ENCODE results near the gene ECE2.

The ECE2 gene

DNA sequence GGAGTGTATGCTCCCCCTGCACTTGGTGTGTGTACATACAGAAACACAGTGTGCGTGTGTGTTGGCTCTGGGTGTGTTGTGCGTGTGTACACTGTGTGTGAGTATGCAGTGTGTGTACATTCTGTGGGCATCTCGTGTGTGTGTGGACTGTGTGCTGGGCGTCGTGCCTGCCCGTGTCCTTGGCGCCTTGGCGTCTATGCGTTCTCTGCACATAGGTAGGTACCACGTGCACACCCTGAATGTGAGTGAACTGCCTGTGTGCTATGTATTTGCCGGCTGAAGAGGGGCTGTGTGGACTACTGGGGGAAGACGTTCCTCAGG, 481 bp upstream of the ECE2 start:
- DNase-seq, result no peak

DNA sequence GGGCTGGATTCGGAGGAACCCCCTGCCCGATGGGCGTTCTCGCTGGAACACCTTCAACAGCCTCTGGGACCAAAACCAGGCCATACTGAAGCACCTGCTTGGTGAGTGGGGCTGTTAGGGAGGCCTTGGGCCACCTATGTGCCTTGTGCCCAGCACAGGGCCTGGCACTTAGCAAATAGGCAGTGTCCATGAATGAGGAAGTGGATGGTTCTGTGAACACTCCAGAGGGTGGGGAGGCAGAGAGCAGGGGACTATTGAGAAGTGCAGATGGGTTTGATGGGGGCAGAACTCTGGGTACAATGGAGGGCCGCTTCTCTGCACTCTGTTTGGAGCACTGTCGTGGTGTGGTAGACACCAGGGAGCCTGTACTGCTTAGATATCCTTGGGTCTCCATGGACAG, 1.5 kb downstream of the ECE2 start:
- DNase-seq, result no peak

DNA sequence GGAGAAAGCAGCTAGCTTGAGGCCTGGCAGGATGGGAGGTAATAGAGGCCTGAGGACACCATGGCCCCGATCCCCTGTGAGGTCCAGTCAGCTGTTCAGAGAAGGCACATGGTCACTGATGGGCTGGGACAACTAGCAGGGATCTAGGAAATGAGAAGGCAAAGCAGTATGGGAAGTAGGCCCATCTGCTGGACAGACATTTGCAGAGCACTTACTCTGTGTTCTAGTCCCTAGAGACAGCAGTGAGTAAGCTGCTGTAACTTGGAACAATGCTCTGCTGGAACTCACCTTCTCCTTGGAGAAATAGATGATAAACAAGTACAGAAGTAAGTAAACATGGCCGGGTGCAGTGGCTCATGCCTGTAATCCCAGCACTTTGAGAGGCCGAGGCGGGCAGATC, 7.1 kb downstream of the ECE2 start:
- no peak for DNase-seq

DNA sequence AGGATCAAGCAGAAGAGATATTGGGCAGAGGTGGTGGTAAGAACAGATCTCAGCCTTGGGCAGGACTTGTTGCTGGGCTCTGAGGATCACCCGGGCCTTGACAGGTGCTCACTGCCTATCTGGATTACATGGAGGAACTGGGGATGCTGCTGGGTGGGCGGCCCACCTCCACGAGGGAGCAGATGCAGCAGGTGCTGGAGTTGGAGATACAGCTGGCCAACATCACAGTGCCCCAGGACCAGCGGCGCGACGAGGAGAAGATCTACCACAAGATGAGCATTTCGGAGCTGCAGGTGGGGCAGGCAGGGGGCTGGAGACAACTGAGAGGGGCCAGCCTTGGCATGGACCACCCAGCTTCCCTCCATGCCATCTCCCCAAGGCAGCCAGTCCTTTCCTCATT, 7.9 kb downstream of the ECE2 start:
- DNase-seq, result no peak

DNA sequence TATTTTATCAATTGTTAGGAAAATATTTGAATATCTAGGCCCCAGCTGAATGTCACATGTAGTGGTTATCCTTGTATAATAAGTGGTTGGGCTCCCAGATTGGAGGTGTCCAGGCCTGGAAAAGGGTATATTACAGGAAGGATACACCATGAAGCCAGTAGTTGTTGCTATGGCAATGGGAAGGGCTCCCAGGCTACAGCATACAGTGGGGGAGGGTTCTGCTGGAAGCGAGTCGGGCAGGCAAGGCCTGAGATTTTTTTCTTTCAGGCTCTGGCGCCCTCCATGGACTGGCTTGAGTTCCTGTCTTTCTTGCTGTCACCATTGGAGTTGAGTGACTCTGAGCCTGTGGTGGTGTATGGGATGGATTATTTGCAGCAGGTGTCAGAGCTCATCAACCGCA, 8.9 kb downstream of the ECE2 start:
- DNase-seq, result peak; percentile 28 to 48

DNA sequence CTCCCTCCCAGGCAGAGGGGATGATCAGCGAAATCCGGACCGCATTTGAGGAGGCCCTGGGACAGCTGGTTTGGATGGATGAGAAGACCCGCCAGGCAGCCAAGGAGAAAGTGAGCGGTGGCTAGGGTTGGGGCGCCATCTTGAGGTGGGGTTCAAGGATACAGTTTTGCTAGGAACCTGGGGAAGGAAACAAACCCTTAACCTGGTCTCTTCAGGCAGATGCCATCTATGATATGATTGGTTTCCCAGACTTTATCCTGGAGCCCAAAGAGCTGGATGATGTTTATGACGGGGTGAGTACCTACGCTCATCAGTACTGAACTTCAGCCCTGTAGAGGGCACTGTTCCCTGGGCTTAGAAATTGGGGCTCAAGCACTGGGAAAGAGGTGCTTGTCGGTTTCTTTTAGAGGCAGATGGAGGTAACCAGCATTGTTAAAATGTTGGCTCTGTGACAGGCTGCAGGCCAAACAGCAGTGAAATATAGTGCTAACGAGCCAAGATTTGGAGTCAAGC, 13.7 kb downstream of the ECE2 start:
- DNase-seq, result peak; percentile 9 to 43

DNA sequence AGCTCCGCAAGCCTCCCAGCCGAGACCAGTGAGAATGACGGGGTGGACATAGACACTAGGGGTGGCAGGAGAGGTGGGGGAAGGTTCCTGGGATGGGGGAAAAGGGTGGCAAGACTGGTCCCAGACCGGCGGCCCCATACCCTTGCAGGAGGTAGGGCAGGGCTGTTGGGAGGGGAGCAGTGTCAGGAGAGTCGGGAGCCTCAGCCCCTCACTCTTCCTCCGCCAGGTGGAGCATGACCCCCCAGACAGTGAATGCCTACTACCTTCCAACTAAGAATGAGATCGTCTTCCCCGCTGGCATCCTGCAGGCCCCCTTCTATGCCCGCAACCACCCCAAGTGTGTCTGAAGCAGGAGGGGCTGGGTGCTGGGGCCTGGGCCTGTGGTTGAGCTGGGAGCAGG, 14.5 kb downstream of the ECE2 start:
- DNase-seq, result no peak

GRCh38 chr3:184291044-184291737, 15.4 kb downstream of the ECE2 start:
- no peak for DNase-seq

- DNase-seq, result no peak
Measured at GRCh38 chr3:184291738-184292445, 16.1 kb downstream of the ECE2 start.

GRCh38 chr3:184295771-184296170, 19.9 kb downstream of the ECE2 start:
- no peak for DNase-seq

DNA sequence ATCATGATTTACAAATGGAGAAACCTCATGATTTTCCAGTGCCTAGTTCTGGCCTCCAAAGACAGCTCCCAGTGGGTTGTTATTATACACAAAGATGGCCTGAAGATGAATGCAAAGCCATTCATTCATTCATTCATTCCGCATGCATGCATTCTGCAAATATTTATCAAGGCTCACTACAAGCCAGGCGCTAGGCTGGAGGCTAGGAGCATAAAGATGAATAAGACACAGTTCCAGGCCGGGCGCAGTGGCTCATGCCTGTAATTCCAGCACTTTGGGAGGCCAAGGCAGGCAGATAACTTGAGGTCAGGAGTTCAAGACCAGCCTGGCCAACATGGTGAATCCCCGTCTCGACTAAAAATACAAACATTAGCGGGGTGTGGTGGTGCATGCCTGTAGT, 20.8 kb downstream of the ECE2 start:
- DNase-seq, result no peak

- peak; percentile 94 to 97 for DNase-seq
Measured at GRCh38 chr3:184298759-184299487, 23.1 kb downstream of the ECE2 start, which contains the start of gene PSMD2. Gene PSMD2, plus strand, starts transcription at chr3:184299241. Its CDS starts 26 bp downstream, at chr3:184299267.

GRCh38 chr3:184299488-184300377, 23.9 kb downstream of the ECE2 start:
- DNase-seq, result no peak

DNA sequence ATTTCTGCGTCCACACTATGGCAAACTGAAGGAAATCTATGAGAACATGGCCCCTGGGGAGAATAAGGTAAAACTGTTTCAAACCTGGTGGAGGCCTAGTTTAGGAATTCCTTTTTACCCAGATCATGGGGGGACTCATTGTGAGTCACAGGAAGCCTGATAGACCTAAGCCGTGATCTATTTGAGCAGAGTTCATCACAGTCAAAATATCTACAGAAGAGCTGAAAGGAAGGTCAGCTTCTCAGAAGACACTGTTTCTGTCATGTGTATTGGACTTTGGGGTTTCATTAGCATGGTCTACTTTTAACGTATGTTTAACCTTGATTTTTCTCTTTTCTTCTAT, 24.5 kb downstream of the ECE2 start:
- DNase-seq, result no peak

- no peak for DNase-seq
Measured at GRCh38 chr3:184305577-184305976, 29.8 kb downstream of the ECE2 start.

DNA sequence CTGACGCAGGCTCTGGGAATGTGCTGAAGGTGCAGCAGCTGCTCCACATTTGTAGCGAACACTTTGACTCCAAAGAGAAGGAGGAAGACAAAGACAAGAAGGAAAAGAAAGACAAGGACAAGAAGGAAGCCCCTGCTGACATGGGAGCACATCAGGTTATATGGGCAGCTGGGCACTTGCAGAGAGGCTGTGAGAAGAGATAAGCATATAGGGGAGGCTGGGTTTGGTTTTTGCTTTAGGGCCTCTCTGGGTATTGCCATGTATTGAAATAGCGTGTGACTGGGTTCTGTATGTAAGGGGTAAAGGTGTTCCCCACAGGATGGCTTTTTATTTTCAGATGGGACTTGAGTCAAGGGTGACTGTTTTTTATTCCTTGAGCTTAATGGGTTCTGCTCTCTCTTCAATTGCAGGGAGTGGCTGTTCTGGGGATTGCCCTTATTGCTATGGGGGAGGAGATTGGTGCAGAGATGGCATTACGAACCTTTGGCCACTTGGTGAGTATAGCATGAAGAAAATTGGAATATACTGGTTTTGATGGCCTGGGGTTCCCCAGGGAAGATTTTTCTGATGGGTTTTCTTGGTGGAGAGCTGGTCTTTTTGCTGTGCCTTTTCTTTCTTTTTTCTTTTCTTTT, 30.6 kb downstream of the ECE2 start:
- DNase-seq, result no peak

GRCh38 chr3:184307915-184308314, 32.1 kb downstream of the ECE2 start:
- DNase-seq, result no peak

- no peak for DNase-seq
Measured at GRCh38 chr3:184308744-184309143, 32.9 kb downstream of the ECE2 start.

DNA sequence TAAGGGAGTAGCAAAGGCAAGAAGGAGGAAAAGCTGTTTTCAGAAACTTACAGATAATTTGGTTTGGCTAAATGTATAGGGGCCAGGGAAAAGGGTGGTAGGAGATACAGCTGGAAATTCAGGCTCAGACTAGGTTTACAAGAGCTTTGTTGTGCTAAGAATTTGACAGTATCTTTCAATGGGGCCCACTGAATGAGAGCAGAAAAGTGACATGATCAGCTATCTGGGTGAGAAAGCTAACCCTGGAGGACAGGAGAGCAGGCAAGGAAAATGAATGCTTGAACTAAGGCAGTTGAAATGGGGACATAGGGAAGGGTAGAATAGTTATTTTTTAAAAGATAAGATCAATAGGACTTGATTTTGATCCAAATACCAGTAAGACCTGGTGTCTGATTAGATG, 35.8 kb downstream of the ECE2 start:
- DNase-seq, result no peak

- peak; percentile 90 to 91 for DNase-seq
Measured at GRCh38 chr3:184314363-184314699, 38.5 kb downstream of the ECE2 start, which contains the start of gene EIF4G1. Gene EIF4G1, plus strand, starts transcription at chr3:184314606. Its CDS starts 1,191 bp downstream, at chr3:184315797.

GRCh38 chr3:184314700-184315542, 39.1 kb downstream of the ECE2 start:
- peak in 1 of 2 donors; percentile 51 for DNase-seq

DNA sequence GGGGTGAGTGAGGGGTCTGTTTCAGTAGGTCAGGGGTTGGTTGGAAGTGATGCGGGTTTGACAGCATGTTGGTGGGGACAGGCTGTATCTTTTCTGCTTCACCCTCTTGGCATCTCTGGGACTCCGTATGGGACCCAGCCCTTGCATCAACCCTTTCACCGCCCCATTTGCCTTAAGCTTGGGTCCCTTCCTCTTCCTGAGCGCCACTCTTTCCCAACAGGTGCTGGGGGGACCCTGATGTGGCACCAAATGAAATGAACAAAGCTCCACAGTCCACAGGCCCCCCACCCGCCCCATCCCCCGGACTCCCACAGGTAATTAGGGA, 39.7 kb downstream of the ECE2 start:
- DNase-seq, result no peak
